ENCODE measurements around the gene PANX2.

The PANX2 gene

GRCh38 chr22:50150161-50151129, 20.1 kb upstream of the PANX2 start:
- TF ChIP-seq CTCF (IDR thresholded peaks at IDR 0.05; ENCODE audit: low read depth, low read length): no peak
- no peak for DNase-seq (ENCODE audit: low read depth)

GRCh38 chr22:50151571-50152537, 18.7 kb upstream of the PANX2 start:
- no peak for DNase-seq (ENCODE audit: low read depth)
- no peak for TF ChIP-seq CTCF (IDR thresholded peaks at IDR 0.05; ENCODE audit: low read depth, low read length)
- TF ChIP-seq MAX (IDR thresholded peaks at IDR 0.05; ENCODE audit: low read depth, low read length): no peak
- TF ChIP-seq MYC (IDR thresholded peaks at IDR 0.05; ENCODE audit: low read depth, low read length): no peak
- no peak for TF ChIP-seq POLR2A (IDR thresholded peaks at IDR 0.05; ENCODE audit: extremely low read depth, insufficient read length)

More at GRCh38 chr22:50150161-50151129, 20.1 kb upstream of the PANX2 start:
- H3K4me3 ChIP-seq (ENCODE audit: low read depth, low read length): no peak overlapping the region

GRCh38 chr22:50153056-50153755, 17.3 kb upstream of the PANX2 start:
- H3K4me3 ChIP-seq (ENCODE audit: low read depth, low read length): no peak overlapping the region
- no peak for TF ChIP-seq MYC (IDR thresholded peaks at IDR 0.05; ENCODE audit: low read depth, low read length)
- no peak for TF ChIP-seq POLR2A (IDR thresholded peaks at IDR 0.05; ENCODE audit: extremely low read depth, insufficient read length)
- no peak for DNase-seq (ENCODE audit: low read depth)

More at GRCh38 chr22:50151571-50152537, 18.7 kb upstream of the PANX2 start:
- no peak overlapping the region for H3K4me3 ChIP-seq (ENCODE audit: low read depth, low read length)

GRCh38 chr22:50153756-50154140, 16.8 kb upstream of the PANX2 start:
- no peak for DNase-seq (ENCODE audit: low read depth)
- H3K4me3 ChIP-seq (ENCODE audit: low read depth, low read length): no peak overlapping the region
- no peak for TF ChIP-seq MYC (IDR thresholded peaks at IDR 0.05; ENCODE audit: low read depth, low read length)
- TF ChIP-seq CTCF (IDR thresholded peaks at IDR 0.05; ENCODE audit: low read depth, low read length): no peak
- no peak for TF ChIP-seq MAX (IDR thresholded peaks at IDR 0.05; ENCODE audit: low read depth, low read length)
- TF ChIP-seq POLR2A (IDR thresholded peaks at IDR 0.05; ENCODE audit: extremely low read depth, insufficient read length): no peak

- DNase-seq (ENCODE audit: low read depth): no peak
- H3K4me3 ChIP-seq (ENCODE audit: low read depth, low read length): no peak overlapping the region
- no peak for TF ChIP-seq POLR2A (IDR thresholded peaks at IDR 0.05; ENCODE audit: extremely low read depth, insufficient read length)
- no peak for TF ChIP-seq CTCF (IDR thresholded peaks at IDR 0.05; ENCODE audit: low read depth, low read length)
- TF ChIP-seq MAX (IDR thresholded peaks at IDR 0.05; ENCODE audit: low read depth, low read length): no peak
- no peak for TF ChIP-seq MYC (IDR thresholded peaks at IDR 0.05; ENCODE audit: low read depth, low read length)
Observed at GRCh38 chr22:50157709-50158375, 12.7 kb upstream of the PANX2 start.
